ENCODE measurements around the gene LIN7B. TPM values are rescaled to one million over a fixed set of nuclear protein-coding genes. Genes with fewer than 3 reads are reported as not detected.

The LIN7B gene
- total and polyA plus RNA-seq, 2 of the 13 experiments (the other 11 are each of a cell fraction or from before 2014, with no cell fraction given), result 5.3 to 7.6 TPM

- TF ChIP-seq ZNF136 (CRISPR knock-in tag; IDR thresholded peaks at IDR 0.05; ENCODE audit: low read depth) (no peak), UBTF (CRISPR knock-in tag; IDR thresholded peaks at IDR 0.05) (peak; percentile 76), MZF1 (CRISPR knock-in tag; IDR thresholded peaks at IDR 0.05; ENCODE audit: borderline replicate concordance) (no peak), YEATS4 (CRISPR knock-in tag; IDR thresholded peaks at IDR 0.05; ENCODE audit: borderline replicate concordance) (peak; percentile 98), ZZZ3 (CRISPR knock-in tag; IDR thresholded peaks at IDR 0.05; ENCODE audit: borderline replicate concordance) (peak; percentile 96; the same call in 1 of the 2 replicates), SALL1 (CRISPR knock-in tag; IDR thresholded peaks at IDR 0.05) (peak; percentile 77), AGO2 (optimal IDR thresholded peaks at IDR 0.05; ENCODE audit: low read depth, low read length) (peak; percentile 94), ARHGAP35 (CRISPR knock-in tag; IDR thresholded peaks at IDR 0.05; ENCODE audit: borderline replicate concordance) (peak; percentile 93), SATB2 (CRISPR knock-in tag; IDR thresholded peaks at IDR 0.05) (0 out of 2 replicates have a peak, but pooled peaks have one; percentile 39), SAP130 (CRISPR knock-in tag; IDR thresholded peaks at IDR 0.05; ENCODE audit: low read depth) (peak; percentile 87), CENPT (CRISPR knock-in tag; IDR thresholded peaks at IDR 0.05; ENCODE audit: low read depth) (no peak), PHB2 (IDR thresholded peaks at IDR 0.05; ENCODE audit: partially characterized antibody) (no peak), RELA (CRISPR knock-in tag; IDR thresholded peaks at IDR 0.05) (0 out of 2 replicates have a peak, but pooled peaks have one; percentile 76), PAXIP1 (CRISPR knock-in tag; conservative IDR thresholded peaks at IDR 0.05) (peak; percentile 60), ZNF710 (CRISPR knock-in tag; IDR thresholded peaks at IDR 0.05; ENCODE audit: borderline replicate concordance) (peak; percentile 45; the same call in 1 of the 2 replicates), ZSCAN25 (CRISPR knock-in tag; IDR thresholded peaks at IDR 0.05) (no peak), DR1 (CRISPR knock-in tag; IDR thresholded peaks at IDR 0.05) (peak; percentile 74; the same call in 1 of the 2 replicates), CEBPB (IDR thresholded peaks at IDR 0.05; ENCODE audit: borderline replicate concordance, low read depth, low read length) (no peak), ZNF878 (CRISPR knock-in tag; IDR thresholded peaks at IDR 0.05) (no peak)
- TF ChIP-seq, protein P1, sequence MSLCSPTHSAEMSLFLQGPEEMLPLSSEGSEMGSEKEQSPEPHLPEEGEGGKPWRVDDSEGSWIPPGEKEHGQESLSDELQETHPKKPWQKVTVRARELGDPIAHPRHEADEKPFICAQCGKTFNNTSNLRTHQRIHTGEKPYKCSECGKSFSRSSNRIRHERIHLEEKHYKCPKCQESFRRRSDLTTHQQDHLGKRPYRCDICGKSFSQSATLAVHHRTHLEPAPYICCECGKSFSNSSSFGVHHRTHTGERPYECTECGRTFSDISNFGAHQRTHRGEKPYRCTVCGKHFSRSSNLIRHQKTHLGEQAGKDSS (CRISPR knock-in tag; IDR thresholded peaks at IDR 0.05; ENCODE audit: borderline replicate concordance, low read depth), result peak; percentile 79
These were observed 28.9 kb upstream of the LIN7B start, which contains the start of gene SNRNP70 (continued) for GRCh38 chr19:49085020-49085867.

All from HepG2 (cell line).